Stimulated activated CD8-positive, alpha-beta memory T cell treated with anti-CD3 and anti-CD28 coated beads, Interleukin-15, amount 100 ng/mL, for 48 hours (primary cell): ENCODE results near the gene PRDX1.
"Not testable (repeated sequence)": the region's sequence is repeated elsewhere in the genome, so short reads cannot be mapped to it uniquely, and the experiment has no call there.

Source experiments
- DNase-seq, 2 donors: peaks; one replicate each; pipeline ENCODE4 v3.0.0-alpha.2; 2020; ENCODE audit warnings: low read depth in 2 of 2

The PRDX1 gene

DNA sequence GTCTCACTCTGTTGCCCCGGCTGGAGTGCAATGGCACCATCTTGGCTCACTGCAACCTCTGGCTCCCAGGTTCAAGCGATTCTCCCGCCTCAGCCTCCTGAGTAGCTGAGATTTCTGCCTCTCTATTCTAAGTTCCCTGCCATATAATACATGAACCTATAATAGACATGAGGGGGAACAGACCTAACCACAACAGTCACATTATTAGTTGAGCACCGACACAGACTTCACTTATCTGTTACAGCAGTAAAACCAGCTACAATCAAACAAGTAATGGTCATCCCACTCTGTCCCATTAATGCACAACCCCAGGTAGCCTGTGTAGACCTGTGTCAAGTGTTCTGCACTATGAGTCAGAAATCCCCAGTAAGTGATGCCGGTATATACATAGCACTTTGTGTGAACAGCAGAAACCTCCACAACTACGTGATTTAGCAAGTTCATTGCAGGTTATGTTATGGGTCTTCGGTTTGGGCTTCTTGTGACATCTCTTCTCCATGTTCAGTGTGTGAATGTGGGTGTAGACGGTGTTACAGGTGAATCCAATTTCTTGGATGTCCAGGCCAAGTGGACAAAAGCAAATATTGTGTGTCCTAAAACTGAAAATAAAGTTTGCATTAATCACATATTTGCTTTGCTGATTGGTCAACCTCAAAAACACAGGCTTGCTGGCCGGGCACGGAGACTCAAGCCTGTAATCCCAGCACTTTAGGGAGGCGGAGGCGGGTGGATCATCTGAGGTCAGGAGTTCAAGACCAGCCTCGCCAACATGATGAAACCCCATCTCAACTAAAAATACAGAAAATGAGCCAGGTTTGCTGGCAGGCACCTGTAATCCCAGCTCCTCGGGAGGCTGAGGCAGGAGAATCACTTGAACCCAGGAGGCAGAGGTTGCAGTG is 18.0 kb downstream of the PRDX1 start:
- DNase-seq = no peak

DNA sequence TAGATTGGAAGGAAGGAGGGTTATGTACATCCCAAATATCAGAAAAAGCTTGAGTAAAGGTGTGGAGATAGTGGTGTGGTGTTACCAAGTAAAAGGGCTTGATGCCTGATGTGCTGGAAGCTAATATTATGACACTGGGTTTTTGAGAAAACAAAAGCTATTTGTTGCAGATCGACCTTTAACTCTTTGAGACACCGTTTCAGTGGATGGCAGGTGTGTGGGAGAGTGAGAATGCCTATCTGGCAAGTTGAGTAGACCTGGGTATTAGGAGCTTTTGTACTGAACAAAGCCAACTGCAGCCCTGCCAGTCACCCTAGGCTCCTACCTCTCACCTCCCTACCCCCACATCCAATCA is 20.2 kb downstream of the PRDX1 start:
- DNase-seq = no peak

DNA sequence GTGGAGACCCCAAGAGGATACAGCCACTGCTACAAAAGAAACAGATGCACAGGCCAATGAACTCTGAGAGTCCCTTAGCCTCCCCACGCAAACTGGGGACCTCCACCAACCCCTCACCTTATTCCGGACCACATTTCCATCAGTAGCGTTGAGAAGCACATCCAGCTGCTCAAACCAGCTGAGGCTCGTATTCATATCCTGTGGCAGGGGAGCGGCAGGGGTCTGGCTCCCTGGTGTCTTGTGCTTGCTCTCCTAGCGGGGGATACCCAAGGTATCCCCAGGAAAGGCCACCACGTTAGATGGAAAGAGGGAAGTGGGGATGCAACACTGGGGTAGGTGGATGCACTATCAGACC is 22.3 kb downstream of the PRDX1 start:
- DNase-seq = no peak

DNA sequence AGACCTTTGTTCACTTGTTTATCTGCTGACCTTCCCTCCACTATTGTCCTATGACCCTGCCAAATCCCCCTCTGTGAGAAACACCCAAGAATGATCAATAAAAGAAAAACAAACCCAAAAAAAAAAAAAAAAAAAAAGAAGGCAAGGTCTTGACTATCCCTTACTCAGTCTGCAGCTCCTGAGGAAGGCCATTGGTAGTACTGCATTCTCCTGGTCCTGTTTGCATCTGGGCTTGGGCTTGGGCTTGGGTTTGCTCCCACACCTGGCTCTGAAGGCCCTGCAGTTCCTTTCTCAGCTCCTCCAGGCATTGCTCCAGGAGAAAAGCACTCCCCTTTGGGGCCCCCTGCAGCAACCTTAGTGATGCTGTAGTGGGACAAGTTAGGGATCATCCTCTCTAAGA is 23.4 kb downstream of the PRDX1 start:
- DNase-seq = no peak

DNA sequence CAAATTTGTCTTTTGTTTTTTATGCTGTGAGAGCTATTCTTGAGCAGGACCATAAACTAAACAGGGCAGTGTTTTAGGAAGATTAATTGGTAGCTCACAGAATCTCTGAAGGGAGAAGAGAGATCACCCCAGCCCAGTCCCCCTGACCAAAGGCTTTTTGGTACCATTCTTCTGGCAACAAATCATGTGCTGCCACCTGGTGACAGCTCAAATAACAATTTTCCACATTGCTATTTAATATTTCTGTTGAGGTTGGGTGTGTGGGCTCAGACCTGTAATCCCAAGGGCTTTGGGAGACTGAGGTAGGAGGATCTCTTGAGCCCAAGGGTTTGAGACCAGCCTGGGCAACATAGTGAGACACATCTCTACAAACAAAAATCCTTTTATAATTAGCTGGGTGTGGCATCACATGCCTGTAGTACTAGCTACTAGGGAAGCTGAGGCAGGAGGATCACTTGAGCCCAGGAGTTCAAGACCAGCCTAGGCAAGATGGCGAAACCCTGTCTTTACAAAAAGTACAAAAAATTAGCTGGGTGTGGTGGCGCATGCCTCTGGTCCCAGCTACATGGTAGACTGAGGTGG is 28.5 kb downstream of the PRDX1 start:
- no peak for DNase-seq

DNA sequence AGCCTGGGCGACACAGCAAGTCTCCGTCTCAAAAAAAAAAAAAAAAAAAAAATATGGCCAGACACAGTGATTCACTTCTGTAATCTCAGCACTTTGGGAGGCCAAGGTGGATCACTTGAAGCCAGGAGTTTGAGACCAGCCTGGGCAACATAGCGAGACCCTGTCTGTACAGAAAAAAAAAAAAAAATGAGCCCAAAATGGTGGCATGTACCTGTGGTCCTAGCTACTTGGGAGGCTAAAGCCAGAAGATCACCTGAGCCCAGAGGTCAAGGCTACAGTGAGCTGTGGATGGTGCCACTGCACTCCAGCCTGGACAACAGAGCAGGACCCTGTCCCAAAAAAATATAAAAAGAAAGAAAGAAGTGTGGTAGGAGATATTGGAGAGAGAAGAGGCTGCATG is 29.0 kb downstream of the PRDX1 start:
- DNase-seq = no peak

DNA sequence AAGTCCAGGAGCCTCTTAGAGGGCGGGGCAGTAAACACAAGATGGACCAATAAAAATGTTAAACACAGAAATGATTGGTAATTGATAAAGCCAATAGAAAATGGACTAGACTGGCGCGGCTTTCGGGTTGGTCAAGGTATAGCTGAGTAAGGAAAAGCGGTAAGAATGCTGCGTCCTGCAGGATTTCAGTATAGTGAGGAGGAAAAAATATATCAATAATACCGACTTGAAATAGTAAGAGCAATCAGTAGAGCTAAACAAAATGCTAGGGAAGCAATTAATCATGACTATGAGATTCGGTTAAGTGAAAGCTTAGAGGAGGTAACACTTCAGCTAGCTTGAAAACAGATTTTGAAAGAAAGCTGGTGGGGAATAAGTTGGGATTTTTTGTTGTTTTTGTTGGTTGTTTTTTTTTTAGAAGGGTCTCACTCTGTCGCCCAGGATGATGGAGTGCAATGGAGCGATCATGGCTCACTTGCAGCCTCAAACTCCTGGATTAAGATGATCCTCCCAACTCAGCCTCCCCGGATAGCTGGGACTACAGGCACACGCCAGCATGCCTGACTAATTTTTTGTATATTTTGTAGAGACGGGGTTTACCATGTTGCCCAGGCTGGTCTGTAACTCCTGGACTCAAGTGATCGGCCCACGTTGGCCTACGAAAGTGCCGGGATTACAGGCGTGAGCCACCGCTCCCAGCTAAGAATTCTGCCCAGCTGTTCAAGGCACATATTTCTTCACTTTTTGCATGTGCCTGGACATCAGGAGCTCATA is 30.0 kb downstream of the PRDX1 start:
- DNase-seq = no peak

DNA sequence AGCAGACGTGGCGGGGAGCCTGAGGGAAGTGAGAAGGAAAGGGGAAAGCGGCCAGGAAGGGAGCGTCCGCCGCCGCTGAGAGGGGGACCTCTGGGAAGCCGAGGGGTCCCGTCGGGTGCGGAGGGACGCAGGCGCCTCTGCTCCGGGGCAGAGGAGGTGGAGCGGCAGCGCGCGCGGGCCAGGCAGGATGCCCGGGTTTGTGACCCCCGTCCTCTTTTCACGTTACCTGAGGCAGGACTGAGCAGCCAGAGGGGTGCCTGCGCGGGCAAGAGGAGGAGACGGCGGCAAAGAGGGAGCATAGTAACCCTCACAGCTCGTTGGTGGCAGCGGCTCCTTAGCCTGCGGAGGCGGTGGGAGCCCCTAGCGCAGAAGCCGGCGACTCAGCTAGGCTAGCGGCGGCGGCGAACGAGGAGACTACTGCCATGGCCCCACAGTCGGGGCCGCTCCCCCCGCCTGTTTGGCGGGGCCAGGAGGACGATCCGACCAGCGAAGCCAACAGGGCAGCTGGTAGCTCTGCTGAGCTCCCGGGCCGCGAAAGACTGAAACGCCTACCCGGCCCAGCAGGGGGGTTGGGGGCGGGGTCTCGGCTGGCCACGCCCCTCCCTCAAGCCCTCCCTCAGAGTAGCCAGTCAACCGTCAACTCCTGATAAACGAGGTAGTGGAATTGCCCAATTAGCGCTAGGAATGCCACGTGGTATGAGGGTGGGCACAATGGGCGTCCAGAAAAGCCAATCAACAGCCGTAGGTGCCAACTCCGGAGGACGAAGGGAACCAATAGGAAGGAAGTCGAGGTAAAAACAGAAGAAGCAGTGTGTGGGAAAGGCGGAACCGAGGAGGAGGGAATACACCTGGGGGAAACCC is 30.8 kb downstream of the PRDX1 start, which contains the start of gene TESK2:
Gene TESK2, minus strand, starts transcription at position 538 of the 861 bp plus-strand sequence. CDS start 33,378 bp downstream, outside the sequence.
- DNase-seq = peak; percentile 92 to 94

DNA sequence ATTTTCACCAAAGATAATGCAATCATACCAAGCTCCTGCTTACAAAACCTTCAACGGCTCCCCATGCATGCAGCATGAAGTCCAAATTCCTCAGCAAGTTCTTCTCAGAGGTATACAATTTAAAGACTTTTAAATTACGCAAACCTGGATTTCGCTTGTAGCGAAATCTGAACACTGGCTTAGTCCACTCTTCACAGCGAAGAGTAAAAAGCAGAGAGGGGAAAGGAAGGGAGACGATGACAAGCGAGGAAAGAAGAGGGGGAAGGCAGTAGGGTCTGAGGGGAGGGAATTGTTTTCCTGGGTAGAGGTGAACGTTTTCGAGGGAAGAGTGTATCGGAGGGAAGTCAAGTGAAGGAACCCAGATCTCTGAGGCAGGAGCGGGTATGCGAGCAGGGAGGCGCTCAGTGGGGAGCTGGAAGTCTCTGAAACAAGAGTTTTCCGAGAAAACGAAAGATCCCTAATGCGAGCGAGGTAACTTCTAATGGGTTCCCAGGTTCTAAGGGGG is 31.5 kb downstream of the PRDX1 start:
- no peak for DNase-seq

DNA sequence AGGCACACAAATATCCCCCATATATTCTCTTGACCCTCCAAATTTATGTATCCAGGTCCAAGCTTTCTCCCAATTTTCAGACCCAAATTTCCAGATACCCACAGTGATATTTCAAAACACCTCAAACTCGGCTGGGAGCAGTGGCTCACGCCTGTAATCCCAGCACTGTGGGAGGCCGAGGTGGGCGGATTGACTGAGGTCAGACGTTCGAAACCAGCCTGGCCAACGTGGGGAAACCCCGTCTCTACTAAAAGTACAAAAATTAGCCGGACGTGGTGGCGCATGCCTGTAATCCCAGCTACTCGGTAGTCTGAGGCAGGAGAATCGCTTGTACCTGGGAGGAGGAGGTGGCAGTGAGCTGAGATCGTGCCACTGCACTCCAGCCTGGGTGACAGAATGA is 32.3 kb downstream of the PRDX1 start:
- DNase-seq = peak; percentile 40 to 55

DNA sequence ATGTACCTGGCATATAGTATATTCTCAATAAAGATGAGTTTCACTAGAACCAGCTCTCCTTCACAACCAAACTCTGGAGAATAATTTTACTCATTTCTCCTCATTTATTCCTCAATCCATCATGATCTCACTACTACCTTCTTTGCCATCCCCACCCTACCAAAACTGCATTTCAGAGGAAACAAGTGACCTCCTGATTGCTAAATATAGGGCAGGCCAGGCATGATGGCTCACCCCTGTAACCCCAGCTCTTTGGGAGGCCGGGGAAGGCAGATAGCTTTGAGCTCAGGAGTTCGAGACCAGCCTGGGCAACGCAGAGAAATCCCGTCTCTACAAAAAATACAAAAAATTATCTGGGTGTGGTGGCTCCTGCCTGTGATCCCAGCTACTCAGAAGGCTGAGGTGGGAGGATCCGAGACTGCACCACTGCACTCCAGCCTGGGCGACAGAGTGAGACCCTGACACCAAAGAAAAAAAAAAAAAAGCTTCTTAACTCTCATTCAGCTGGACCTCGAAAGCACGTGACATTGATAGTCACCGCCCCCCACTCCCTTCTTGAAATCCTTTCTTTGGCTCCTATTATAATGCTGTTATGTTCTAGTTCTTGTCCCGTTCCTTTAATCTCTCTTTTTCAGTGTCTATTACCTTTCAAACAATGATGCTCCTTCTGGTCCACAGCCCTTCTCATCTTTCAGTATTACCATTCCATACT is 32.9 kb downstream of the PRDX1 start:
- DNase-seq = no peak

DNA sequence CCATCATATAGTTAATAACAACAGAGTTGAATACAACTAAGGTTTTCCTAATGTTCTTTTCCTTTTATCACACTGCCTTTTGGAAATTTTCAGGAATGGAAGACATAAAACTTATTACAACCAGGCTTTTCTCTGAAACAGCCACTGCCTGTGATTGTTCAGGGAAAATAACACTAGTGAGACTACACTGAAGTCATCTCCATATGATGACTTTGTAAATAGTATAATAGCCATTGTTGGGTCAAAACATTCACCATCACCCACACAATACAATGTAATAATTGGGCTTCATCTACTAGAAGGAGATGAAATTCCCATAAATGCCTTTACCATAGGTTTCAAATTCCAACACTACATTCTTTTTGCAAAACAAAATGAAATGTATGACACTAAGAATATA is 35.7 kb downstream of the PRDX1 start:
- DNase-seq = no peak

DNA sequence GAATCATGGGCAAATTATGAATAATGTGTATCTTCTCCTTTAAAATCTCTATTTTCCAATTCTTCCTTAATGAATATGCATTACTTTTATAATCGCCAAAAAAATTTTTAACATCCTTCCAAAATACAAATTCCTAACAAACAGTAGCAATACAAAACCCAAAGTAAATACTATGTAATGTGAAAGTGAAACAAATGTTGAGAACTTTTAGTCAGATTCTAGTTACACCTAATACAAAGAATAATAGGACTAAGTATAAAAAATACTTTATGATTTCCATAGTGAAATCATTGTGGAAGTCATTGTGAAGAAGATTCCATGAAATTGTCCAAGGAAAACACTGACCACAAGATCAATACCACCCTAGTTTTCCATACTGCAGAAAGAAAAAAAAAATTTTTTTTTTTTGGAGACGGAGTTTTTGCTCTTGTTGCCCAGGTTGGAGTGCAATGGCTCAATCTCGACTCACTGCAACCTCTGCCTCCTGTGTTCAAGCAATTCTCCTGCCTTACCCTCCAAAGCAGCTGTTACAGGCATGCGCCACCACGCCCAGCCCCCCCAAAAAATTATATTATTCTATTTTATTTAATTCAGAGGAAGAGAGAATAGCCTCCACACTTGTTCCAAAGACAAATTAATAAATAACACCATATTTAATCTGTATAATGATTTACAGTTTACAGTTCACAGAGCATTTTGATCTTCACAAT is 42.5 kb downstream of the PRDX1 start:
- no peak for DNase-seq

DNA sequence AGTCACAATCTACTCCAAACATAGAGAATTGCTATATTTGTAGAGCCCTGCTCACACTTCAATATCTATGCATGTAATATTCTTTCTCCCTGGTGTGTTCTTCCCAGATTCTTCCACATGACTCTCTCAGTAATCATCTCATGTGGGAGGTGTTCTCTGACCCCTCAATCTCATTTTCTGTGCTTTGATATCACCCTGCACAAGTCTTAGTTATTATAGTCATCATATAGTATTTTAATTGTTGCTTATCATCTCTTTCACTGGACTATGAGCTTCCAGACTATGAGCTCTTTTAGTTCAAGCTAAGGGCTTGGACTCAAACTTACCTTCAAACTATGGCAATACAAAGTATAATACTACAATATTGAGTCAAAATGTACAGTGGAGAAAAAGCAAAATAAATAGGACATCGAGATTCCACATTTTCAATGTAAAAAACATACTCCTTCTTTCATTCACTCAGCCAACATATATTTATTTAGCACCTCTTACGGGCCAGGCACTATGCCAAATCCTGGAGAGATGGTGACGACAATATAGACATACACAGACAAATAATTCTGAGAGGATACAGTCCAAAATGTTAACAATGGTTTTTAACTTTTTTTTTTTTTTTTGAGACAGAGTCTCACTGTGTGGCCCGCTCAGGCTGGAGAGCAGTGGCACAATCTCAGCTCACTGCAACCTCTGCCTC is 43.4 kb downstream of the PRDX1 start:
- no peak for DNase-seq

DNA sequence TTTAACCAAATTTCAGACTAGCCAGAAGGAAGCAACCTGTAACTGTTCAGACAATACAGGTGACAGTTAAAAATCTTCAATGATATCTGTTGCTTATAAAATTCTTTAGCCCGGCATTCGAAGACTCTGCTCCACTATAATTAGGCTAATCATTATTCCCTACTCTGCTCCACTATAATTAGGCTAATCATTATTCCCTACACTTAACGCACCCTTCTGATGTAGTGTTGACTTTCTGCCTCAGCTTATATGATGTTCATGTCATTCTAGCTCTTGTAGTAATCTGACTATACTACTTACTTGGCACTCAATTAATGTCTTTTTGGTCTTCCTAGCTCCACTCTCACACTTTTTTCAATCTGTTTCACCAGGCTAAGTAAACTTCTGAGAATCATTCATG is 44.0 kb downstream of the PRDX1 start:
- DNase-seq = no peak

DNA sequence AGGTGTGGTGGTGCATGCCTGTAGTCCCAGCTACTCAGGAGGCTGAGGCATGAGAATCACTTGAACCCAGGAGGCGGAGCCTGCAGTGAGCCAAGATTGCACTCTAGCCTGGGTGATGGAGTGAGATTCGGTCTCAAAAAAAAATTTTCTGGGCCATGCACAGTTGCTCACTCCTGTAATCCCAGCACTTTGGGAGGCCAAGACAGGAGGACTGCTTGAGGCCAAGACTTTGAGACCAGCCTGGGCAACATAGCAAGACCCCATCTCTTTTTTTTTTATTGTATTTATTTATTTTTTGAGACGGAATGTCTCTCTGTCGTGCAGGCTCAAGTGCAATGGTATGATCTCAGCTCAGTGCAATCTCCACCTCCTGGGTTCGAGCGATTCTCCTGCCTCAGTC is 47.5 kb downstream of the PRDX1 start:
- DNase-seq = not testable (repeated sequence)

DNA sequence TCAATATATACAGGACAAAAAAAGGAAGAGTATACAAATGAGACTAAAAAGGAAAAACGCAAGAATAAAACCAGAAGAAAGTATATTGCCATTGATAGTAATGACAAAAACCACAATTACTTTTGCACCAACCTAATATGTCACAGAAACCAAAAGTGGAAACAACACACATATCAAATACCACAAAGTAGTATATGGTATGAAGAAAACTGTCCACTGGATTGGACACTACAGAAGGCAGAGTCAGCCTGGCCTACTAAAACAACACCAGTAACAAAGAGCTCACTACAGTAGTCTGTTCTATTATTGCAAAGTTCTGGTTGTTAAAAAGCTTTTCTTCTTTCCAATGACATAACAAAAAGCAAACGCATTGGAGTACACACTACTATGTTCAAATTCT is 48.4 kb downstream of the PRDX1 start:
- no peak for DNase-seq

DNA sequence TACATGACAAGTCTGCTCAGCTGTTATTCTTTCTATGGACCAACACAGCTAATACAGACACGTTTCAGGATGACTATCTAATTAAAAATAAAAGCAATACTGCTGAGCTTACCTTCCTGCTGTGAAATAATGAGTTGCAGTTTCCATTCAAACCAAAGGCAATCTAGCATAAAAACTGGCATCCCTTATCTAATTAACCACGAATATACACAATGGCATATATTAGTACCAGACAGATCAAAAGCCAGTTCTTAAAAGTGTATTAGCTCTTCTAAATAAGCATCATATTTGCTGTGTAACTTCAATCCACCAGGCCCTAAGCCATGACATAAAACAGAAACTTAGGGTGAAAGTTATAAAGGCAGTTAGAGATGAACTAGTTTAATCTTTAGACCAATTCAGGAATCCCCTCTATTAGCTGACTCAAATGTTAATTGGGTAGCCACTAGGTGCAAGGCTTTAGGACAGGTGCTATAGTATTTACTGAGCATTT is 51.3 kb downstream of the PRDX1 start:
- no peak for DNase-seq

DNA sequence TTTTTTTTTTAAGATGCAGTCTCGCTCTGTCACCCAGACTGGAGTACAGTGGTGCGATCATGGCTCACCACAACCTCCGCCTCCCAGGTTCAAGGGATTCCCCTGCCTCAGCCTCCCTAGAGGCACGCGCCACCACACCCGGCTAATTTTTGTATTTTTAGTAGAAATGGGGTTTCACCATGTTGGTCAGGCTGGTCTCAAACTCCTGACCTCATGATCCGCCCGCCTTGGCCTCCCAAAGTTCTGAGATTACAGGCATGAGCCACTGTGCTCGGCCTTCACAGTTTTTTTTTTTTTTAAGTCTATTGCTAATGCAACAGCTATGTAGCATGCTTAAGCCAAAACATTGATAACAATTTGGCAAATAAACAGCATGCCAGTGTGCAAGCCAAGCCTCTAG is 54.3 kb downstream of the PRDX1 start:
- not testable (repeated sequence) for DNase-seq
